ENCODE data around the gene TPP1.
A peak's percentile ranks its signal among the peaks of the same experiment; 100 is the strongest.

The TPP1 gene

DNA sequence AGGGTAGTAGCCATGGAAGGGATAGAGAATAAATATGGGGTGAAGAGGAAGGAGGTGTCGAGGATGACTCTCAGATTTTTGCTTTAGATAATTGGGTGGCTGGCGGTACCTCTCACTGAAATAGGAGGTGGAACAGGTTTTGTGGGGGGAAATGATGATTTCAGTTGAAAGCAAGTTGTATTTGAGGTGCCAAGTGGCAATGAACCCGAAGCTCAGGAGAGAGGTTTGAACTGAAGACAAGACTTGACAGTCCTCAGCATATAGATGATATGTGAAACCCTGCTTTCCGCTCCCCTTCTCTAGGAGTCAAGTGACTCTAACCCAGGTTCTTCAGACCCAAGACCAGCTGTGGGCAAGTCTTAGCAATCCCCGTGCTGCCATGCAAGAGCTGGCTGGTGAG, 49.5 kb downstream of the TPP1 start:
- Histone ChIP-seq H3K36me3 (no peaks in the 10 kb centered on the region), H3K4me1 (peaks cover 3% of the 10 kb centered on the region; the same call in 1 of the 2 replicates), H3K4me3 (ENCODE audit: low read depth, low read length) (no peak overlapping the region), H3K9me3 (no peaks in the 10 kb centered on the region), H3K27me3 (no peaks in the 10 kb centered on the region)
- TF ChIP-seq, protein P1, sequence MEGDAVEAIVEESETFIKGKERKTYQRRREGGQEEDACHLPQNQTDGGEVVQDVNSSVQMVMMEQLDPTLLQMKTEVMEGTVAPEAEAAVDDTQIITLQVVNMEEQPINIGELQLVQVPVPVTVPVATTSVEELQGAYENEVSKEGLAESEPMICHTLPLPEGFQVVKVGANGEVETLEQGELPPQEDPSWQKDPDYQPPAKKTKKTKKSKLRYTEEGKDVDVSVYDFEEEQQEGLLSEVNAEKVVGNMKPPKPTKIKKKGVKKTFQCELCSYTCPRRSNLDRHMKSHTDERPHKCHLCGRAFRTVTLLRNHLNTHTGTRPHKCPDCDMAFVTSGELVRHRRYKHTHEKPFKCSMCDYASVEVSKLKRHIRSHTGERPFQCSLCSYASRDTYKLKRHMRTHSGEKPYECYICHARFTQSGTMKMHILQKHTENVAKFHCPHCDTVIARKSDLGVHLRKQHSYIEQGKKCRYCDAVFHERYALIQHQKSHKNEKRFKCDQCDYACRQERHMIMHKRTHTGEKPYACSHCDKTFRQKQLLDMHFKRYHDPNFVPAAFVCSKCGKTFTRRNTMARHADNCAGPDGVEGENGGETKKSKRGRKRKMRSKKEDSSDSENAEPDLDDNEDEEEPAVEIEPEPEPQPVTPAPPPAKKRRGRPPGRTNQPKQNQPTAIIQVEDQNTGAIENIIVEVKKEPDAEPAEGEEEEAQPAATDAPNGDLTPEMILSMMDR (IDR thresholded peaks at IDR 0.05; ENCODE audit: low read depth, low read length), result no peak
- no peak for DNase-seq

DNA sequence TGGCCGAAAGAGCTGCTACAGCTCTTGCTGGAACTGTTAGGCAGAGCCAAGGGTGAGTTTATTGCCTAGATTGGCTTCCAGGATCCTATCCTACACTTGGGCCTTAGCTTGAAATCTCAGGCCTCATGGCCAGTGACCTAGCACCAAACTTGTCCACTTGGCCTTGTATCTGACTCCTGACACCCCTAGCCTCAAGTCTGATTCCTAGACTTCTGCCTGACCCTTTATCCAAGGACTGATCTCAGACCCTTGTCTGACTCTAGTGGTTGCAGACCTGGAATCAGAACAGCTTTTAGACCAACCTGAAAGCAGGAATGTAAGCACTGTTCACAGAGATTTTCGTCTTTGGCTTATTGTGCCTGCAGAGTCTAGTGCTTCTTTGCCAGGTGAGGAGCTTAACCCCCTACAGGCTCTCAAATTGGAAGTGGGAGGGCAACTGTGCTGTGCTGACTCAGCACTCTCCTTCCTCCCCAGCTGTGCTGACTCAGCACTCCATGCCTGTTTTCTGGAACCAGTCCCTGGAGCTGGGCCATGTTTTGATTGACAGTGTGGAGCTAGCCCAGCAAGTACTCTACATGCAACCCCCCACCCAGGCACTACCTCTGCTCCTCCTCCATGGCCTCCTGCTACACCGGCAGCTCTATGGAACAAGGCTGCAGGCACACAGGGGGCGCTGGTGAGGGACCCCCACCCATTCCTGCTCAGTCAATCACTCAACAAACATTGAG, 50.9 kb downstream of the TPP1 start:
- Histone ChIP-seq H3K27me3 (no peaks in the 10 kb centered on the region), H3K4me1 (peaks cover 3% of the 10 kb centered on the region; the same call in 1 of the 2 replicates), H3K36me3 (no peaks in the 10 kb centered on the region), H3K4me3 (ENCODE audit: low read depth, low read length) (no peak overlapping the region), H3K9me3 (no peaks in the 10 kb centered on the region)
- TF ChIP-seq, protein P1 (IDR thresholded peaks at IDR 0.05; ENCODE audit: low read depth, low read length), result no peak
- peak; percentile 57 for DNase-seq

DNA sequence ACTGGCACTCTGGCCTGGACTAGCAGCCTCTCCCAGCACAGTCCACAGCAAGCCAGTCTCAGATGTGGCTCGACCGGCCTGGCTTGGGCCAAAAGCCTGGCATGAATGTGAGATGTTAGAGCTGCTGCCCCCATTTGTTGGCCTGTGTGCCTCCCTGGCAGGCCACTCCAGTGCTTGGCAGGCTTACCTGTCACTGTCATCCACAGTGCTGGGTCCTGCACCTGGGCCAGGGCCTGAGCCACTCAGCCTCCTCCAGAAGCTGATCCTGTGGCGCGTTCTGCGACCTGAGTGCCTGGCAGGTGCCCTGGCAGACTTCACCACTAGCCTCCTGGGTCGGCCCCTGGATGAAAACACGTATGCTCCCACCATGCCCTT, 51.9 kb downstream of the TPP1 start:
- peaks cover 3% of the 10 kb centered on the region; the same call in 1 of the 2 replicates for H3K4me1 ChIP-seq
- TF ChIP-seq, protein P1 (IDR thresholded peaks at IDR 0.05; ENCODE audit: low read depth, low read length), result no peak
- no peaks in the 10 kb centered on the region for H3K9me3 ChIP-seq
- H3K36me3 ChIP-seq, result no peaks in the 10 kb centered on the region
- no peaks in the 10 kb centered on the region for H3K27me3 ChIP-seq
- DNase-seq, result no peak
- no peak overlapping the region for H3K4me3 ChIP-seq (ENCODE audit: low read depth, low read length)

DNA sequence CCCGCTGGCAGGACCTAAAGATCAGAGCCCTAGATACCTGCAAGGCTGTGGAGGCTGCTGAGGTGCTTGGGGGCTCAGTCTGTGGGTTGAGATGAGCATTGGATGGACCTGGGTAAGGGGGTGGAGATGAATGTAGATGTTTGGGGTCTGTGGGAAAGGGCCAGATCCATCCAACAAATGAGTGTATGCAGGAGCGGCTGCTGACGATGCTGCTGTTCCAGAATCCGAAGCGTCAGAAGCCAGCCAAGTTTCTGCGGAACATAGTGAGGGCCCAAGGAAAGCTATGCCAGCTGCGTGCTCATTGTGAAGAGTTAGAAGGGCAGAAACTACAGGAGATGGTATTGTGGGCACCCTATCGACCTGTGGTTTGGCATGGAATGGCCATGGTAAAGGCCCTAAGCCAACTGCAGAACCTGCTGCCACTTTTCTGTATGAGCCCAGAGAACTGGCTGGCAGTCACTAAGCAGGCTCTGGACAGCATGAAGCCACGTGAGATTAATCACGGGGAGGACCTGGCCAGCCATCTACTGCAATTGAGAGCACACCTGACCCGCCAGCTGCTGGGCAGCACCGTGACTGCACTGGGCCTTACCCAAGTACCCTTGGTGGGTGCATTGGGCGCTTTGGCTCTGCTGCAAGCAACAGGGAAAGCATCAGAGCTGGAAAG, 52.4 kb downstream of the TPP1 start:
- TF ChIP-seq, protein P1 (IDR thresholded peaks at IDR 0.05; ENCODE audit: low read depth, low read length), result no peak
- DNase-seq, result no peak
- Histone ChIP-seq H3K4me3 (ENCODE audit: low read depth, low read length) (no peak overlapping the region), H3K27me3 (no peaks in the 10 kb centered on the region), H3K9me3 (no peaks in the 10 kb centered on the region), H3K4me1 (peaks cover 3% of the 10 kb centered on the region; the same call in 1 of the 2 replicates), H3K36me3 (no peaks in the 10 kb centered on the region)

DNA sequence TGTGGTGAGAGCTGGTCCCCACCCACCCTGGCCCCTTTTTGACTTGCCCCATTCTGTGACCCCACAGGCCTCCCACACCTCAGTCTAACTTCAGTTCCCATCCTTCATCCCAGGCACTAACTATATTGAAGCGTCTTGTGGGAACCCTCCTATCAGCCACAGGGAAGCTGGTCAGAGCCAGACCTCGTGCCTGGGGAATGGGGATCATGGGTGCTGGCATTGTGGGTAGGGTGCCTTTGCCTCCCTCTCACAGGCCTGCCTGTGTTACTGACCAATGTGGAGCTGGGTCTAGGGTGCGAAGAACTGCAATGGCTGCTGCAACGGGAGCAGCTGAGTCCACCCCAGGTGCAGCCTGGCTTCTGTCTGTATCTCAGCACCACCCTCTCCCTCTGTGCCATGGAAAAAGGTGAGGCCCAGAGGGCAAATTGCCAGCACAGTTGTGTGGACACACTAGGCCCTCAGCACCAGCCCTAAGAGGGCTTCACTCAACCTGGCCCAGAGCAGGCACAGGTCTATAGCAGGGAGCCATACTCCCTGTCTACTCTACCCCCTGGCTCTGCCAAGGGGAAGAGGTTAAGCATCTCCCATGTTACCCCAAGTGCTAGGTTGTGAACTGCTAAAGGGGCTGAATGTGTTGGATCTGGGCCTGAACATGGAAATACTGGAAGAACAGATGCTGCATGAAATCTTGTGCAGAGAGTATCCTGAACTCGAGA, 53.1 kb downstream of the TPP1 start:
- H3K4me1 ChIP-seq, result peaks cover 3% of the 10 kb centered on the region; the same call in 1 of the 2 replicates
- H3K36me3 ChIP-seq, result no peaks in the 10 kb centered on the region
- DNase-seq, result no peak
- TF ChIP-seq, protein P1 (IDR thresholded peaks at IDR 0.05; ENCODE audit: low read depth, low read length), result no peak
- no peaks in the 10 kb centered on the region for H3K27me3 ChIP-seq
- no peaks in the 10 kb centered on the region for H3K9me3 ChIP-seq
- no peak overlapping the region for H3K4me3 ChIP-seq (ENCODE audit: low read depth, low read length)

Measured in BE2C (cell line).